NOMO-1 treated with DMSO at 0.1 percent for 48 hours (cell line): ENCODE results near the gene KLHL7.

Experiments
- DNase-seq: peaks from one replicate; lab custom pipeline; 2025; ENCODE audit not compliant: unreplicated experiment; lab: John Stamatoyannopoulos, UW

Gene KLHL7

GRCh38 chr7:23105644-23106056, at the start of gene KLHL7:
Gene KLHL7 (plus strand): TSS chr7:23105785. CDS start chr7:23106027, 242 bp downstream.
- DNase-seq: peak; percentile 91

- peak; percentile 64 for DNase-seq
Observed at GRCh38 chr7:23058408-23059096, 47.0 kb upstream of the KLHL7 start.

GRCh38 chr7:23061327-23061726, 44.3 kb upstream of the KLHL7 start:
- DNase-seq: no peak

- no peak for DNase-seq
Observed at GRCh38 chr7:23062452-23062851, 43.1 kb upstream of the KLHL7 start.

- no peak for DNase-seq
Observed at GRCh38 chr7:23065974-23066373, 39.6 kb upstream of the KLHL7 start.

- DNase-seq: no peak
Observed at GRCh38 chr7:23067271-23067670, 38.3 kb upstream of the KLHL7 start.

- DNase-seq: no peak
Observed at GRCh38 chr7:23072048-23072447, 33.5 kb upstream of the KLHL7 start.

- no peak for DNase-seq
Observed at GRCh38 chr7:23072922-23073321, 32.7 kb upstream of the KLHL7 start.

- DNase-seq: no peak
Observed at GRCh38 chr7:23074443-23075261, 30.9 kb upstream of the KLHL7 start.

- DNase-seq: peak; percentile 37
Observed at GRCh38 chr7:23075571-23075970, 30.0 kb upstream of the KLHL7 start.

GRCh38 chr7:23076772-23077171, 28.8 kb upstream of the KLHL7 start:
- no peak for DNase-seq

GRCh38 chr7:23093111-23093510, 12.5 kb upstream of the KLHL7 start:
- DNase-seq: no peak

- no peak for DNase-seq
Observed at GRCh38 chr7:23093546-23093945, 12.0 kb upstream of the KLHL7 start.

- no peak for DNase-seq
Observed at GRCh38 chr7:23096518-23097290, 8.9 kb upstream of the KLHL7 start.

GRCh38 chr7:23098029-23098428, 7.6 kb upstream of the KLHL7 start:
- DNase-seq: no peak

- DNase-seq: no peak
Observed at GRCh38 chr7:23098460-23098859, 7.1 kb upstream of the KLHL7 start.

GRCh38 chr7:23100697-23101096, 4.9 kb upstream of the KLHL7 start:
- DNase-seq: no peak

GRCh38 chr7:23105086-23105643, 420 bp upstream of the KLHL7 start:
- no peak for DNase-seq

- DNase-seq: peak; percentile 60
Observed at GRCh38 chr7:23106057-23106822, 655 bp downstream of the KLHL7 start.

GRCh38 chr7:23106823-23107663, 1.5 kb downstream of the KLHL7 start:
- DNase-seq: no peak
